HG02884 (cell line): ENCODE results near the gene REG4.

ENCODE experiments used
- ATAC-seq: cut with Tn5 transposase; IDR thresholded peaks from one replicate; pipeline ENCODE4 v1.9.1; 2021; ENCODE audit warnings: mild to moderate bottlenecking, moderate library complexity; ENCODE audit not compliant: unreplicated experiment

The REG4 gene

DNA sequence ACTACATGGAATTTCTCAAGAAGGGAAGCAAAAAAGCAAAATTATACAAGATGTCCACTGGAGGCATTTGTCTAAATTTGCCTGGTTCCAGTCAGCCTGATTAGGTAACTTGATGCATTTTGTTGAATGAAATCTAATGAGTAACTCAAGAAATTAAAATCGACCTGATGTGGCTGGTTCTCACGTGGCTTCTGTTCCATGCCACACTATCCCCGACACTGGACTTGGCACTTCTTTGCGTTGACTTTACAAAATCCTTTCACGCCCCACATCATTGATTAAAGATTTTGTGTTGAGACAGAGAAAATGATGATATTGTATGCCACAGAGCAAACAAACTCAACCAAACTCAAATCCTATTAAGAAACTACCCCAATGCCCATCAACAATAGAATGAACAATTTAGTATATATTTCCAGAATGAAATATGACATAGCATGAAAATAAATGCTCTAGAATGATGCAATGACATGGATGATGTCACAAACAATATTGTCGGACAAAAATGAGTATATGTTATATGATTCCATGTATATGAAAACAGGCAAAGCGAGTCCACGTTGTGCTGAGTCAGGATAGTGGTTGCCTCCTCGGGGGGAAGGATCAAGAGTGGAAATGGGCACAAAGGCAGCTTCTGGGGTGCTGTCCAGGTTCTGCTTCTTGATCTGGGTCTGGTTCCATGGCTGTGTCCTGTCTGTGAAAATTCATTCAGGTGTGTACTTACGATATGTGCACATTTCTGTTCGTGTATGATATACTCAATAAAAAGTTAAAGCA lies 29.6 kb downstream of the REG4 start:
- ATAC-seq = no peak

- no peak for ATAC-seq
Measured at GRCh38 chr1:119779869-119780356, 31.3 kb downstream of the REG4 start.

DNA sequence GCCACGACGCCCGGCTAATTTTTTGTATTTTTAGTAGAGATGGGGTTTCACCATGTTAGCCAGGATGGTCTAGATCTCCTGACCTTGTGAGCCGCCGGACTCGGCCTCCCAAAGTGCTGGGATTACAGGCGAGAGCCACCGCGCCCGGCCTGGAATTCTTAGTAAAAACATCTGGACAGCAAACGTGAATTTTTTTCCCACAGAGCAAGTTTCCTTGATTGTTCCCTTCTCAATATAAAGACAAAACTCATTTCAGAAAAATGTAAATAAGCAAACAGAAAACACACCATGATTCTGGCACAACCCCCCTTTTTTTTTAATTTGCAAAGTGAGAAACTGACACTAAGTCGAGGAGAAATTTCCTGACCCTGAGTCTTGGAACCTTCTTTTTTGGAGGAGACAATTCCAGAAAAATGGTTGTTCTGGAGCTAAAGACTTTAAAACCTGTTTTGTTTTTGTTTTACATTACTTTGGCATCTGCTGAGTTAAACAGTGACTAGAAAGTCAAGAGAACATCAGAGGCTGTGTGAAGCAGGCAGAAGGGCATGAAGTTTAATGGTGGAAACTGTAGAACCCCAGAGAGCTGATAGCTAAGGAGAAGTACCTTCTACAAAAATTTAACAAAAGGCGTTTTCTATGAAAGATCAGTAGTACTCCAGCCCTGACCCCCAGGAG lies 32.2 kb downstream of the REG4 start:
- ATAC-seq = no peak

- ATAC-seq = no peak
Measured at GRCh38 chr1:119778359-119778758, 32.9 kb downstream of the REG4 start.

DNA sequence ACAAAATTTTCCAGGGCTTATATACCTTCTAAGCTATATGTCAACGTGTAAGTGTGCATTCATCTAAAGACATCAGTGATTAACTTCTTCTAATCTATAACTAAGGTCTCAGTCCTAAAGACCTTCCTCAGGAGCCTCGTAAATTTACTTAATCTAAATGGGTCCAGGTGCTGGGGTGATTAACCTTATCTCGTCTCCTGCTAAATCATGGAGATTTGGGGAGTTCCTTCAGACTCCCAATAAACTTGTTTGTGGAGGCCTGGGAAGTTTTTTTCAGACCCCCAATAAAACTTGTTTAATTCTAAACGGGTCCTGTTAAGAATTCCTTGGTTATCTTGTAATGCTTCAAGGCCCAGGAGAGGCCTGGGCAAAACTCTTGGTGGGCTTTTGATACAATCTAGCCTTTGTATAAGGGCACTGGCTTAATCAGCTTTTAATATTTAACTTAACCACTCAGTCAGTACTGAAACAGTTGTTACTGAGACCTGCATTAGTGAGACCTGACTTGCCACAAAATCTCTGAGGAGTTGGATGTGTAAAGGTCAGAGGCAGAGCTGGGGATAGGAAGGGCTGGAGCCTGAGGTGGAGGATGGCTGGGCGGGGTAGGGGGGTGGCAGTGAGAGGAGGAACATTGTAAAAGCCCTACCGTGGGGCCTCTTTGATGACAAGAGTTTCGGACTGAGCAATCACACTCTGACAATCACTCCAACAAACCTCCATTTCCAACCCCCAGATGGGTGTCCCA lies 36.3 kb downstream of the REG4 start:
- no peak for ATAC-seq

GRCh38 chr1:119773711-119774241 lies 37.5 kb downstream of the REG4 start:
- ATAC-seq = no peak

GRCh38 chr1:119772298-119772697 lies 39.0 kb downstream of the REG4 start:
- ATAC-seq = no peak

DNA sequence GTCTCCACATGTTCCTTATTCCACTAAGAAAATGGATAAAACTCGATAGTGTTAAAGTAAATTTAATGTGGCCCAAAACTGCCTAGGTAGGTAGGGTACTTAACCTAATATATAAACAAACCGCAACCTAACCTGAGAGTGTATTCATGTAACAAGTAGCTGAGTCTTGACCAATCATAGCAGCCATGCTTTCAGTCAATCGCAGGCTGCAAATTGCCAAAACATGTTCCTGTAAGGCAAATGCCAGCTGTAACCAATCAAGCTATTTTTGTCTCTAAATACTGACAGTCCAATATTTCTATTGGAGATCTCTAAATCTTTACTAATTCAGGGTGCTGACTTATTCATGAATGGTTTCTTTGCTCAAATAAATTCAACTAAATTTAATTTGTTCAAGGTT lies 39.5 kb downstream of the REG4 start:
- ATAC-seq = no peak

DNA sequence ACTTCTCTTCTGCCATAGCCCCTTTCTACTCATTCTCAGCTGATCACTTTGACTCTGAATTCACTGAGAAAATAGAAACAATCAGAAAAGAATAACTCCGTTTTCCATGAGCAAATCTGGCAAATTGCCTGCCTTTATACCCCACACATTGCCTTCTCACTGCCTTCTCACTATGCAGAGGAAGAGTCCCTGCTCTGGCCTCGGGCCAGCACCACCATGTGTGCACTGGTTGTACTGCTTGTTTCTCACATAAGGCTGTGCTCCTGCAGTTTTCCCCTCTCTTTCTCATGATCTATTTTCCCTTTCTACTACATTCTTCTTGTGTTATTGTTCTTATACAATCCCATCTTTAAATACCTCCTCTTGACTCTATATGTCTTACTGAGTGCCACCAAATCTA lies 40.2 kb downstream of the REG4 start:
- no peak for ATAC-seq

DNA sequence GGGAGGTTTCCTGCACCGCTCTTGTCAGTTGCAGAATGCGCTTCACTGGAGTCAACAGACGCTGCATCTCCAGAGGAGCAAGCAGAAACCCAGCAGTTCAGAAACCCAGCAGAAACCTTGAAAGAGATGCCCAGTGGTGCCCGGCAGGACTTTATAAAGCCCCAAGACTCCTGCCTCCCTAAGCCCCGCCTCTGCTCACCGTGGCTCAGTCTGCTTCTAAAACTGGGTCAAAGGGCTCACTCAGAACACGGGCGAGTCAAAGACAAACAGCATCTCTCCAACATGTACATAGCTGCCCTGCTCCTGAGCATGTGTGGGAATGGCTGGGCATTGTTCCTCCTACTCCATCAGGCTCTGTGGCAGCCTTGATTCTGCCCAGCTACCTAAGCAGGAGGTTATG lies 42.5 kb downstream of the REG4 start, which contains the start of gene HMGCS2:
Gene HMGCS2, minus strand, starts transcription at position 128 of the 400 bp plus-strand sequence. Its CDS starts 61 bp downstream, at position 67.
- no peak for ATAC-seq

GRCh38 chr1:119767486-119767885 lies 43.8 kb downstream of the REG4 start:
- ATAC-seq = no peak

DNA sequence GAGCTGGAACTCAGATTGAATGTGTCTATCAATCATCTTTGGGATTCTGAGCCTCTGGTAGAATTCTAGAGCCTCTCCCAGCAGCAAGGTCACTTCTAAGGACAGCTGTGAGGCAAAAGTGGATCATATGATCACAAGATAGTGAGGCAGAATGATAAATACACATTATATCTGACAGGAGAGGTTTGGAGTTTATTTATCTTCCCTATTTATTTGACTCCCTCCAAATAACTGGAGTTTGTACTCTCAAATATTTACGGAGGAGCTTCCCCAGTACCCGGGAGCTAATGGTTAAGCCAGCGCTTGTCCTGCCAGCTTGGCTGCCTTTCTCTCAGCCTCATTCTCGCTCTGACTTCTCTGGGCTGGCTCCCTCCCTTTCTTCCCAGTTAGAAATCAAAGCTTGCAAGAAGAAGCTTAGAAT lies 44.9 kb downstream of the REG4 start:
- ATAC-seq = no peak

- ATAC-seq = no peak
Measured at GRCh38 chr1:119764220-119764619, 47.0 kb downstream of the REG4 start.

DNA sequence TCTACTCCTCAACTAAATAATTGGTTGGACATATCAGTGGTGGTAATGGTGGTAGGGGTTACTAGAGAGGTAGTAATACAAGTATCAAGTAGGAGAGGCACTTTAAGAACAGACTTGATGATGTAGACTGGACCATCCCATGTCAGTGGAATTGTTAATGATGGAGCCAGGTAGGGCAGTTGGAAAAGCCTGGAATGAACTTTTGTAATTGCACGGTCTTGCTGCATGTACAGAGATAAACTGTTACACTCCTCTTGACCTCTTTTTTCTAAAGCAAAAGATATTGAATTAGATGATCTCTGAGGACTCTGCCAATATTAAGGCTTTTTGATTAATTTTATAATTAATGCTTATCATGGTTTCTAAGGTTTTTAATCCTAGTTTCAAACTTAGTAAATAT lies 48.3 kb downstream of the REG4 start:
- ATAC-seq = no peak

- no peak for ATAC-seq
Measured at GRCh38 chr1:119762409-119762808, 48.9 kb downstream of the REG4 start.

GRCh38 chr1:119758584-119758983 lies 52.7 kb downstream of the REG4 start:
- ATAC-seq = no peak

- ATAC-seq = no peak
Measured at GRCh38 chr1:119752592-119752991, 58.7 kb downstream of the REG4 start.

DNA sequence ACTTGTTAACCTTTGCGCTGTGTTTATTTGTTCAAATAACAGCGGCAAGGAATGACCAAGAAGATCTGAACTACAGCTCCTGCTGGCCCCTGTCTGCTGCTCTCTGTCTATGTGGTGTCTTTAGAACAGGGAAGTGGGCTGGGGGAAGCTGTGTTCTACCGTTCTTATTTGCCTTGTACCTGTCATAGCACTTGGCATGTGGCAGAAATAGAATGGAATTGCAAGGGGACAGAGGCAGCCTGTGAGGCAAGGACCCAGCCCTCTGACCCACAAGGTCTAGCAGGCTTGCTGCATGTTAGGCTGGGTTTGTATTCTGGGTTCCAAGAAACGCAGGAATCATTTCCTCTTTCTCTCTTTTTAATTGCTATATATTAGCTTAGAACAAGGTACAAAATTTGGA lies 63.2 kb downstream of the REG4 start:
- no peak for ATAC-seq

- no peak for ATAC-seq
Measured at GRCh38 chr1:119747451-119747850, 63.8 kb downstream of the REG4 start.

GRCh38 chr1:119745034-119745433 lies 66.2 kb downstream of the REG4 start:
- ATAC-seq = no peak

DNA sequence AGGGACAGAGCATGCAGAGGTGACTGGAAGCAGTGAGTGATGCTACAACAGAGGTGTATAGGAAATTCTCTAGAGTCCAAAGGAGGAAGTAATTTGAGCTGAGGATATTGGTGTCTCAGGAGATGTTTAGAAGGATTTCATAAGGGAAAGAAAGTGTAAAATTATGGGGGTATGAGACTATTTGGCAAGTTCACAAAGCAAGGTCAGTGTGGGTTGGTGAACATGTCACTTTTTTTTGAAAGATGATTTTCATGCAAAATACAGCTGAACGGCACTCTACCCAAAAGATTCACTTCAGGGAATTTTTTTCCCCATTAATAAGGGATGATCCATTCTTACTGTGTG lies 66.7 kb downstream of the REG4 start:
- ATAC-seq = no peak
